Spleen (tissue), 11 donors: Measurements from ENCODE around the gene SMIM31. TPM values are rescaled to one million over a fixed set of nuclear protein-coding genes. Genes with fewer than 3 reads are reported as not detected.

Experiments
- DNase-seq: peaks from one replicate; pipeline ENCODE4 v3.0.0-alpha.2; 2020
- H3K27ac ChIP-seq, 8 donors: fragments of 200-600 bp; sonication (generic) in 7 of 8; 1 replicate in 4 of 8; 2 replicates in 4 of 8; pipeline versions ENCODE4 v1.5.0 to v1.8.0; 2016 to 2021; ENCODE audit warnings: inconsistent platforms in 4 of 8, mild to moderate bottlenecking in 4 of 8, moderate library complexity in 1 of 8
- H3K27me3 ChIP-seq, 7 donors: fragments of 200-600 bp; sonication (generic) in 6 of 7; replicated peaks in 1 of 7; 1 replicate in 4 of 7; 2 replicates in 3 of 7; pipeline versions ENCODE4 v1.5.0 to v1.8.0; 2016 to 2021; ENCODE audit warnings: inconsistent platforms in 3 of 7, mild to moderate bottlenecking in 1 of 7
- H3K36me3 ChIP-seq, 6 donors: fragments of 200-600 bp; sonication (generic) in 5 of 6; 1 replicate in 4 of 6; 2 replicates in 2 of 6; pipeline versions ENCODE4 v1.5.0 to v1.8.0; 2016 to 2021; ENCODE audit warnings: inconsistent platforms in 2 of 6
- H3K4me1 ChIP-seq, 6 donors: fragments of 200-600 bp; sonication (generic) in 5 of 6; 1 replicate in 3 of 6; 2 replicates in 3 of 6; pipeline versions ENCODE4 v1.5.0 to v1.8.0; 2016 to 2021; ENCODE audit warnings: inconsistent platforms in 3 of 6
- H3K4me3 ChIP-seq, 8 donors: fragments of 200-600 bp; sonication (generic) in 7 of 8; 1 replicate in 4 of 8; 2 replicates in 4 of 8; pipeline versions ENCODE4 v1.5.0 to v1.8.0; 2016 to 2021; ENCODE audit warnings: inconsistent platforms in 4 of 8, mild to moderate bottlenecking in 4 of 8, moderate library complexity in 2 of 8
- H3K9me3 ChIP-seq, 8 donors: fragments of 200-600 bp; sonication (generic) in 7 of 8; 1 replicate in 4 of 8; 2 replicates in 4 of 8; pipeline versions ENCODE4 v1.5.0 to v1.8.0; 2016 to 2021; ENCODE audit warnings: inconsistent platforms in 4 of 8
- CTCF ChIP-seq, 11 experiments: fragments of 200-600 bp in 7 of 11; fragments of 450-650 bp in 4 of 11; sonication (generic) in 4 of 11; IDR thresholded peaks in 8 of 11; conservative IDR thresholded peaks in 3 of 11; 1 replicate in 7 of 11; 2 replicates in 4 of 11; pipeline versions ENCODE4 v1.4.0 to v1.8.0; 2016 to 2021; ENCODE audit warnings: antibody characterized with exemption in 11 of 11, inconsistent platforms in 4 of 11, mild to moderate bottlenecking in 1 of 11
- POLR2A ChIP-seq, 3 donors: fragments of 450-650 bp; IDR thresholded peaks; one replicate each; pipeline ENCODE4 v1.5.1; 2017; ENCODE audit warnings: antibody characterized with exemption in 3 of 3, mild to moderate bottlenecking in 1 of 3
- POLR2AphosphoS5 ChIP-seq, 3 donors: sonication (generic); formaldehyde crosslinking; IDR thresholded peaks; one replicate each; pipeline ENCODE4 v1.5.1; 2017; ENCODE audit warnings: antibody characterized with exemption in 3 of 3
- WGBS, 5 donors: extraction: QIAGEN DNeasy Blood & Tissue Kit in 3 of 5; methylation state at CpG; one replicate each; pipeline versions ENCODE4 v1.1.5 to v1.1.7; 2013 to 2018; 5-methylcytosine and 5-hydroxymethylcytosine counted together
- intact Hi-C: fragments of 100-400 bp; cut with DNase I; formaldehyde crosslinking; loops from one replicate; pipeline ENCODE4 v1.15.0; 2023; ENCODE audit warnings: low total_unique reads
- polyA plus RNA-seq, 3 donors: library from polyadenylated mRNA; stranded (reverse); fragments of 200-250 nt; gene quantifications; one replicate each; pipeline ENCODE4 v1.2.1, GENCODE V29; 2013
- total RNA-seq, 7 donors: library from RNA; depleted of rRNA in 3 of 7; stranded (reverse); fragments of >200 nt in 3 of 7; fragmentation: NEBNext Ultra II Directional in 4 of 7; extraction: Animal tissue kit (Norgen Biotek cat#: 25700) in 4 of 7; gene quantifications; one replicate each; pipeline versions ENCODE4 v1.1.0 to v1.2.1, GENCODE V29; 2016 to 2021
- donor health status: healthy with polysubstance abuse.
- donor health status: DM: no; HTN: no; CAD: no; lungs with moderate emphysema.
- donor health status: DM: no; HTN: no; CAD: no.
- donor health status: Bipolar disorder and iron deficiency.
- donor health status: healthy.
- donor health status: DM: no; HTN: no; CAD: no.
- donor health status: DM: yes; HTN: yes; CAD: no.

Gene SMIM31
- total and polyA plus RNA-seq, 10 donors: not detected

DNA sequence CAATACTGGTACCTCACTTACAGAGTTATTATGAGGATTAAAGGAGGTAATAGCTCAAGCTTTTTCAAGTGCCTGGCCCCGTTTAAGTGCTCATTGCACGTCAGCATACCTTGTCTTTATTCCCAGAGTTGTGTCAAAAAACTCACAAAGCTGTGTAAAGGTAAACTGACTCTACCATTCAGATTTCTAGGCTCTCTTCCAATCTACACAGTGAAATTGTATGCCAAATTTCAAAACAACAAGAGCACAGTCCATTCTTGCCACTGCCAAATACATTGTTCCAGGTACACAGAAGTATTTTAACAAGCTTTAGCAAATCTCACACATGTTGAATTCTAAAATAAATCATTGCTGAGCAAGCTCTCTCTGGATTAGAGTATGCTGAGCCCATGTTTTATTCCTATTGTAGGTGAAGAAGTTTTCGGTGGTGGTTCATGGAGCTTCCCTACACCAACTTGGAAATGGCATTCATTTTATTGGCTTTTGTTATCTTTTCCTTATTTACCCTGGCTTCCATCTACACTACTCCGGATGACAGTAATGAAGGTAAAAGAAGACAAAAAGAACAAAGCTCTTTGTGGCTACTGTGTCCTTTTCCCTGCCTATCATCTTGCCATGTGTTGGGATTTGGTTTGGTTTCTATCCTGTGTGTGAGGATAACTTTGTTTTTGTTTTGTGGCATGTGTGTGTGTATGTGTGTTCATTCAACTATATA is 16.2 kb downstream of the SMIM31 start:
- intact Hi-C loops: no loop called here
- DNase-seq: no peak
- WGBS, 5 donors: 81 to 90% (median 87%) methylated on average over 4 of the region's 4 CpGs

GRCh38 chr4:164771088-164771487 is 17.2 kb downstream of the SMIM31 start:
- peaks cover 0 to 6% (median 0%) of the 10 kb centered on the region in 7 donors for H3K27me3 ChIP-seq
- WGBS, 5 donors: 69 to 88% (median 81%) methylated on average over 5 of the region's 5 CpGs
- no peak overlapping the region for H3K4me3 ChIP-seq
- TF ChIP-seq POLR2A (IDR thresholded peaks at IDR 0.05): no peak
- no peak for TF ChIP-seq POLR2AphosphoS5 (IDR thresholded peaks at IDR 0.05)
- no peak for TF ChIP-seq CTCF (IDR thresholded peaks at IDR 0.05 in 8 of 11, conservative IDR thresholded peaks at IDR 0.05 in 3 of 11)
- no peaks in the 10 kb centered on the region for H3K4me1 ChIP-seq
- H3K9me3 ChIP-seq: no peaks in the 10 kb centered on the region
- H3K27ac ChIP-seq: no peak overlapping the region
- no peaks in the 10 kb centered on the region for H3K36me3 ChIP-seq
- intact Hi-C loops: no loop called here
- DNase-seq: no peak

More for the DNA sequence above, 16.2 kb downstream of the SMIM31 start:
- Histone ChIP-seq H3K4me3 (no peak overlapping the region), H3K27ac (no peak overlapping the region), H3K9me3 (no peaks in the 10 kb centered on the region), H3K36me3 (no peaks in the 10 kb centered on the region), H3K4me1 (no peaks in the 10 kb centered on the region), H3K27me3 (peaks cover 0 to 6% (median 0%) of the 10 kb centered on the region in 7 donors)
- no peak for TF ChIP-seq POLR2A (IDR thresholded peaks at IDR 0.05)
- TF ChIP-seq POLR2AphosphoS5 (IDR thresholded peaks at IDR 0.05): no peak
- TF ChIP-seq CTCF (IDR thresholded peaks at IDR 0.05 in 8 of 11, conservative IDR thresholded peaks at IDR 0.05 in 3 of 11): no peak

DNA sequence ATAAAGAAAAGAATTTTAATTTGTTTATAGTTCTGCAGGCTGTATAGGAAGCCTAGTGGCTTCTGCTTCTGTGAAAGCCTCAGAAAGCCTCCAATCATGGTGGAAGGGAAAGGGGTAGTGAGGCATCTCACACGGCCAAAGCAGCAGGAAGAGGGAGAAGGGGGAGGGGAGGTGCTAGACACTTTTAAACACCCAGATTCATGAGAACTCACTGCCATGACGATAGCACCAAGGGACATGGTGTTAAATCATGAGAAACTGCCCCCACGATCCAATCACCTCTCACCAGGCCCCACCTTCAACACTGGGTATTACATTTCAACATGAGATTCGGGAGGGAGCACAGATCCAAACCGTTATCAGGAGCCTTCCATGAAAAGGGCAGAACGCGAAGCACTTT is 18.1 kb downstream of the SMIM31 start:
- TF ChIP-seq POLR2AphosphoS5 (IDR thresholded peaks at IDR 0.05) (no peak), CTCF (IDR thresholded peaks at IDR 0.05 in 8 of 11, conservative IDR thresholded peaks at IDR 0.05 in 3 of 11) (no peak), POLR2A (IDR thresholded peaks at IDR 0.05) (no peak)
- intact Hi-C loops: no loop called here

DNA sequence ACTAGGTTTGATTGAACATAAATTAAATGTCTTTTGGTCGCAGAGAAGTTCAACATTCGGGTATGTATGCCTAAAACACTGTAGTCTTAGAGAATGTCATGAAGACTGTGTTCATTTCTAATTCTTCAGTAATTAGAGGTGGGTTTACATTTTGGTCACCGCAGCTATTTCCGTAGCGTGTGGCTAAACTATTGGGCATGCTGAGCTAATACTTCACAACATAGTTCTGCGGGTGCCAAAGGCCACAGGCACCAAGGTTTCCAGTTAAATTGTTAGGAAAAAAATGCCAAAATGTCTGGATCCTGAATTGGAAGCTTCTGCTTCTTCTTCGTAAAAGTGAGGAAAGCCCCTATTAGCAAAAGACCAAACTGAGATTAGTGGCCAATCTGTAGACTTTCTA is 25.1 kb downstream of the SMIM31 start:
- WGBS, 5 donors: 88 to 93% (median 90%) methylated on average over 7 of the region's 7 CpGs

More for the DNA sequence above, 18.1 kb downstream of the SMIM31 start:
- no peak overlapping the region for H3K4me3 ChIP-seq
- no peak overlapping the region for H3K27ac ChIP-seq
- no peaks in the 10 kb centered on the region for H3K9me3 ChIP-seq
- H3K27me3 ChIP-seq: peaks cover 0 to 6% (median 0%) of the 10 kb centered on the region in 7 donors
- DNase-seq: no peak
- no peaks in the 10 kb centered on the region for H3K36me3 ChIP-seq
- H3K4me1 ChIP-seq: no peaks in the 10 kb centered on the region
- WGBS, 5 donors: 70 to 80% (median 75%) methylated on average over 7 of the region's 7 CpGs

More for the DNA sequence above, 25.1 kb downstream of the SMIM31 start:
- intact Hi-C loops: no loop called here
- Histone ChIP-seq H3K9me3 (no peaks in the 10 kb centered on the region), H3K4me3 (no peak overlapping the region), H3K36me3 (no peaks in the 10 kb centered on the region), H3K27me3 (no peaks in the 10 kb centered on the region), H3K27ac (no peak overlapping the region), H3K4me1 (no peaks in the 10 kb centered on the region)
- TF ChIP-seq POLR2AphosphoS5 (IDR thresholded peaks at IDR 0.05) (no peak), POLR2A (IDR thresholded peaks at IDR 0.05) (no peak), CTCF (IDR thresholded peaks at IDR 0.05 in 8 of 11, conservative IDR thresholded peaks at IDR 0.05 in 3 of 11) (no peak)
- DNase-seq: no peak
